Endothelial cell of umbilical vein (primary cell): ENCODE results near the gene PCNT. TPM values are rescaled to one million over a fixed set of nuclear protein-coding genes. Genes with fewer than 3 reads are reported as not detected.
A peak's percentile ranks its signal among the peaks of the same experiment; 100 is the strongest.

Experiments used
- BruUV-seq: library from RNA; stranded (reverse); fragments of 400-500 nt; replicated peaks from 2 replicates; lab custom pipeline; 2021; lab: Mats Ljungman, UMichigan
- CTCF ChIA-PET: fragments of 300-600, 350-600 bp; sonication (Branson Sonifier 250); formaldehyde crosslinking; loops from one replicate; lab custom pipeline; 2021; ENCODE audit warnings: antibody characterized with exemption, inconsistent platforms; lab: Charles Lee
- POLR2A ChIA-PET: fragments of 300-600, 350-600 bp; sonication (Branson Sonifier 250); formaldehyde crosslinking; loops from one replicate; lab custom pipeline; 2021; ENCODE audit warnings: antibody characterized with exemption, inconsistent platforms; lab: Charles Lee
- DNase-seq: peaks from one replicate; pipeline ENCODE4 v3.0.0-alpha.2; 2011; ENCODE audit warnings: low read depth, low spot score
- FAIRE-seq: peaks from 2 replicates; lab custom pipeline; 2011; peaks lifted over from hg19 to GRCh38; lab: Jason Lieb, UNC
- H2AFZ ChIP-seq: 2 replicates; pipeline ENCODE4 v1.6.0; 2012; ENCODE audit warnings: low read depth, low read length, control low read depth, inconsistent platforms
- H3K27ac ChIP-seq: 2 replicates; pipeline ENCODE4 v1.5.1; 2011; ENCODE audit warnings: low read depth, mild to moderate bottlenecking, control low read depth, low read length, moderate library complexity; ENCODE audit not compliant: insufficient read depth
- H3K27me3 ChIP-seq, 2 experiments: 2 replicates each; pipeline versions ENCODE4 v1.6.0 to v1.6.1; 2011; ENCODE audit warnings: low read length in 2 of 2, mixed read lengths in 1 of 2; ENCODE audit not compliant: control insufficient read depth in 2 of 2, insufficient read depth in 2 of 2
- H3K36me3 ChIP-seq, 2 experiments: 2 replicates in 1 of 2; 3 replicates in 1 of 2; pipeline ENCODE4 v1.5.1; 2011; ENCODE audit warnings: low read length in 2 of 2, mild to moderate bottlenecking in 1 of 2, moderate library complexity in 1 of 2; ENCODE audit not compliant: control insufficient read depth in 2 of 2, insufficient read depth in 2 of 2; ENCODE audit errors: extremely low read depth in 1 of 2
- H3K4me1 ChIP-seq: 3 replicates; pipeline ENCODE4 v1.5.1; 2011; ENCODE audit warnings: mild to moderate bottlenecking, low read length; ENCODE audit not compliant: control insufficient read depth, insufficient read depth; ENCODE audit errors: extremely low read depth
- H3K4me2 ChIP-seq: 2 replicates; pipeline ENCODE4 v1.6.1; 2011; ENCODE audit warnings: low read length, control low read depth, mixed read lengths; ENCODE audit not compliant: insufficient read depth
- H3K4me3 ChIP-seq, 3 experiments: fragments of 200-600 bp in 1 of 3; sonication (generic), shearing (Covaris generic) in 1 of 3; replicated peaks in 1 of 3; 2 replicates each; pipeline ENCODE4 v1.5.1; 2011 to 2016; ENCODE audit warnings: control low read depth in 3 of 3, low read length in 3 of 3, mild to moderate bottlenecking in 2 of 3, inconsistent platforms in 1 of 3, low read depth in 1 of 3, moderate library complexity in 1 of 3; ENCODE audit not compliant: insufficient read depth in 1 of 3
- H3K79me2 ChIP-seq: 2 replicates; pipeline ENCODE4 v1.6.0; 2012; ENCODE audit warnings: low read length, inconsistent platforms; ENCODE audit not compliant: control insufficient read depth, insufficient read depth
- H3K9ac ChIP-seq: replicated peaks from 2 replicates; pipeline ENCODE3; 2011; ENCODE audit warnings: low read length, control low read depth; ENCODE audit not compliant: insufficient read depth; ENCODE audit errors: extremely low read depth
- H3K9me1 ChIP-seq: replicated peaks from 3 replicates; pipeline ENCODE4 v1.6.0; 2011; ENCODE audit warnings: mild to moderate bottlenecking, low read length; ENCODE audit not compliant: control insufficient read depth, insufficient read depth; ENCODE audit errors: extremely low read depth
- H3K9me3 ChIP-seq: replicated peaks from 2 replicates; pipeline ENCODE4 v1.5.1; 2012; ENCODE audit warnings: low read length, inconsistent platforms; ENCODE audit not compliant: control insufficient read depth, insufficient read depth
- H4K20me1 ChIP-seq: replicated peaks from 2 replicates; pipeline ENCODE3; 2011; ENCODE audit warnings: mild to moderate bottlenecking, low read length; ENCODE audit not compliant: control insufficient read depth, insufficient read depth; ENCODE audit errors: extremely low read depth
- CTCF ChIP-seq, 2 donors: IDR thresholded peaks; 1 replicate in 1 of 2; 2 replicates in 1 of 2; pipeline ENCODE4 v1.5.1; 2011; ENCODE audit warnings: low read length in 2 of 2, mild to moderate bottlenecking in 2 of 2, moderate library complexity in 2 of 2, control low read depth in 1 of 2, inconsistent platforms in 1 of 2, low read depth in 1 of 2; ENCODE audit not compliant: insufficient read depth in 1 of 2; ENCODE audit errors: extremely low read depth in 1 of 2
- EZH2 ChIP-seq: IDR thresholded peaks from 2 replicates; pipeline ENCODE4 v1.6.1; 2012; ENCODE audit warnings: borderline replicate concordance, low read depth, mild to moderate bottlenecking, moderate library complexity, low read length, inconsistent platforms; ENCODE audit not compliant: severe bottlenecking
- FOS ChIP-seq: IDR thresholded peaks from 2 replicates; pipeline ENCODE4 v1.6.1; 2011; ENCODE audit warnings: mild to moderate bottlenecking, low read length, moderate library complexity, borderline replicate concordance; ENCODE audit not compliant: insufficient read depth
- JUN ChIP-seq: IDR thresholded peaks from 2 replicates; pipeline ENCODE4 v1.6.1; 2011; ENCODE audit warnings: borderline replicate concordance, low read depth; ENCODE audit not compliant: insufficient read length, insufficient read depth
- MAX ChIP-seq: IDR thresholded peaks from 2 replicates; pipeline ENCODE4 v1.6.1; 2011; ENCODE audit not compliant: insufficient read depth, insufficient read length
- MYC ChIP-seq: IDR thresholded peaks from one replicate; pipeline ENCODE4 v1.6.1; 2011; ENCODE audit warnings: mild to moderate bottlenecking, low read depth, low read length
- POLR2A ChIP-seq: IDR thresholded peaks from 2 replicates; pipeline ENCODE4 v1.6.1; 2012; ENCODE audit warnings: low read depth, mild to moderate bottlenecking, control low read depth, low read length
- POLR2AphosphoS5 ChIP-seq: IDR thresholded peaks from 2 replicates; pipeline ENCODE4 v1.6.1; 2012; ENCODE audit warnings: low read depth, mild to moderate bottlenecking, control low read depth, low read length, moderate library complexity; ENCODE audit not compliant: insufficient read depth
- dilution Hi-C: fragments of 300-500 bp; cut with MboI; formaldehyde crosslinking; loops from one replicate; pipeline ENCODE4 v1.15.0; 2019; ENCODE audit warnings: low sequenced_read_pairs; ENCODE audit not compliant: extremely low pct_ligation_motif_present
- intact Hi-C: fragments of 100-400 bp; cut with micrococcal nuclease; formaldehyde crosslinking; loops from one replicate; pipeline ENCODE4 v1.10.0; 2022
- polyA plus RNA-seq, 4 experiments: library from polyadenylated mRNA; depleted of rRNA in 3 of 4; stranded (reverse) in 3 of 4; unstranded in 1 of 4; fragments of >200 nt; gene quantifications; 2 replicates each; pipeline versions ENCODE4 v1.2.1 to v1.2.3, GENCODE V29; 2011 to 2012; ENCODE audit warnings: missing spikeins in 1 of 4
- total RNA-seq: library from RNA; stranded (reverse); gene quantifications from 2 replicates; pipeline ENCODE4 v1.2.3, GENCODE V29; 2021

PCNT gene
- total and polyA plus RNA-seq, 2 donors (not counting 3 experiments of a cell fraction or from before 2014, with no cell fraction given), result 9.6 to 49.5 TPM

GRCh38 chr21:46285761-46286647, 38.0 kb upstream of the PCNT start, which contains the start of gene YBEY:
Gene YBEY, plus strand, starts transcription at chr21:46286342. Its CDS starts 572 bp downstream, at chr21:46286914.
- Histone ChIP-seq H2AFZ (peak within 1 kb of the TSS; percentile 72), H3K9ac (peak within 1 kb of the TSS; percentile 96), H3K9me1 (no peaks in the 10 kb centered on the region), H3K9me3 (no peaks in the 10 kb centered on the region), H3K36me3 (peaks cover 0 to 1% of the 10 kb centered on the region in 2 experiments), H3K4me3 (peak within 1 kb of the TSS; percentile 53 to 90 (median 86)), H3K4me2 (peak within 1 kb of the TSS; percentile 100), H3K27ac (peak within 1 kb of the TSS; percentile 69), H4K20me1 (no peaks in the 10 kb centered on the region), H3K27me3 (no peaks in the 10 kb centered on the region), H3K79me2 (peaks cover 46% of the 10 kb centered on the region), H3K4me1 (peaks cover 33% of the 10 kb centered on the region)
- TF ChIP-seq CTCF (IDR thresholded peaks at IDR 0.05; ENCODE audit: extremely low read depth in 1 of 2, insufficient read depth in 1 of 2, low read depth in 1 of 2, low read length in 2 of 2) (peak; percentile 33 to 48), POLR2AphosphoS5 (peak; percentile 96), MAX (no peak), FOS (peak; percentile 21), EZH2 (no peak), JUN (no peak), POLR2A (peak; percentile 94), MYC (peak; percentile 82)
- peak; percentile 88 for DNase-seq
- BruUV-seq, result TSS peak; percentile 38
- FAIRE-seq, result peak; percentile 75
- POLR2A ChIA-PET, result interaction anchor here (1.4 kb wide), 1 partner anchor 37 kb away, joined by 3 read pairs; no protein-coding TSS in a partner anchor
- dilution Hi-C loops (no loop called here), intact Hi-C loops (loop anchor here (1.0 to 2.0 kb wide), 4 partner anchors 11 to 142 kb away; partner anchors contain the start of genes C21orf58 and LSS)
- CTCF ChIA-PET, result interaction anchor here (0.7 to 3.0 kb wide), 11 partner anchors 11 to 354 kb away, joined by 3 to 14 read pairs (median 4); partner anchors contain the start of gene C21orf58
